GM08714 (cell line): ENCODE measurements around the gene SELENOF.

Experiments
- H3K4me3 ChIP-seq: fragments of 200-500 bp; sonication (Bioruptor generic); 2 replicates; pipeline ENCODE4 v1.5.1; 2014; ENCODE audit warnings: mild to moderate bottlenecking, low read length, inconsistent platforms
- ZNF274 ChIP-seq: IDR thresholded peaks from 2 replicates; pipeline ENCODE4 v1.6.1; 2012; ENCODE audit warnings: mild to moderate bottlenecking, low read depth, low read length

The SELENOF gene

DNA sequence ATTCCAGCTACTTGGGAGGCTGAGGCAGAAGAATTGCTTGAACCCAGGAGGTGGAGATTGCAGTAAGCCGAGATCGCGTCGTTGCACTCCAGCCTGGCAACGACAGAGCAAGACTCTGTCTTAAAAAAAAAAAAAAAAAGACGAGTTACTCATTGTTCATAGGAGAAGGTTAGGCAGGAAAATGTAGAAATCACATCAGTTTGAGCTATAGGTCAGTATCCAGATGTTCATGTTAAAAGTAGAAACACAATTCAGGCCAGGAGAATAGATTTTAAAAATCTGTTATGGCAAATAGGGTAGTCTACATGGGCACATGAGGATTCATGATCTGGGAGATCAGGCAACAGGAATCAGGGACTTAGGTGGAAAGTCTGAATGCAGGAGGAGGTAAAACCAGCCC lies 57.7 kb downstream of the SELENOF start:
- H3K4me3 ChIP-seq: no peak overlapping the region
- TF ChIP-seq ZNF274: no peak

DNA sequence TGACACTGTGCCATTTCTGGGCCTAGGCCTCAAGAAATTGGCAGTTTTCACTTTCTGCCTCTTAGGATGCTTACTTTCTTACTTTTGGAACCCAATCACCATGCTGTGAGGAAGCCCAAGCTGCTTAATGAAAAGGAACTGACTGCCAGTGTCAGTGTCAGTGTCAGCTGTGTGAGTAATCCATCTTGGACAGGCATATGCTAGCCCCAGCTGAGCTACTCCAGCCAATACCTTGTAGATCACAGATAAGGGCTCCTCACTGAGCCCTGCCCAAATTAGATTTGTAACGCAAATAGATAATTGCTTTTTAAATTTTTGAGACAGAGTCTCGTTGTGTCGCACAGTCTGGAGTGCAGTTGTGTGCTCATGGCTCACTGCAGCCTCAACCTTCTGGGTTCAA lies 59.6 kb downstream of the SELENOF start:
- TF ChIP-seq ZNF274: no peak

GRCh38 chr1:86852782-86853408 lies 61.0 kb downstream of the SELENOF start:
- TF ChIP-seq ZNF274: no peak
- no peak overlapping the region for H3K4me3 ChIP-seq

More for the DNA sequence above, 59.6 kb downstream of the SELENOF start:
- H3K4me3 ChIP-seq: no peak overlapping the region

DNA sequence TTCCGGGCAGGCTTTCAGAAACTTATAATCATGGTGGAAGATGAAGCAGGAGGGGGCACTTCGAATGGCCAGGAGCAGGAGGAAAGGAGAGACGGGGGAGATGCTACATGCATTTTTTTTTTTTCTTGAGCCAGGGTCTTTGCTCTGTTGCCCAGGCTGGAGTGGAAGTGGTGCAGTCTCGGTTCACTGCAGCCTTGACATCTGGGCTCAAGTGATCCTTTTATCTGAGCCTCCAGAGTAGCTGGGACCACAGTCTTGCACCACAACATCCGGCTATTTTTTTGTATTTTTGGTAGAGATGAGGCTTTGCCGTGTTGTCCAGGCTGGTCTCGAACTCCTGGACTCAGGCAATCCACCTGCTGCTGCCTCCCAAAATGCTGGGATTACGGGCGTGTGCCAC lies 61.6 kb downstream of the SELENOF start:
- no peak overlapping the region for H3K4me3 ChIP-seq
- TF ChIP-seq ZNF274: no peak

GRCh38 chr1:86849756-86850155 lies 64.2 kb downstream of the SELENOF start:
- no peak overlapping the region for H3K4me3 ChIP-seq

GRCh38 chr1:86848654-86849053 lies 65.3 kb downstream of the SELENOF start:
- no peak overlapping the region for H3K4me3 ChIP-seq
- no peak for TF ChIP-seq ZNF274

More at GRCh38 chr1:86849756-86850155, 64.2 kb downstream of the SELENOF start:
- TF ChIP-seq ZNF274: no peak

GRCh38 chr1:86846164-86846647 lies 67.7 kb downstream of the SELENOF start:
- TF ChIP-seq ZNF274: no peak
- H3K4me3 ChIP-seq: no peak overlapping the region

DNA sequence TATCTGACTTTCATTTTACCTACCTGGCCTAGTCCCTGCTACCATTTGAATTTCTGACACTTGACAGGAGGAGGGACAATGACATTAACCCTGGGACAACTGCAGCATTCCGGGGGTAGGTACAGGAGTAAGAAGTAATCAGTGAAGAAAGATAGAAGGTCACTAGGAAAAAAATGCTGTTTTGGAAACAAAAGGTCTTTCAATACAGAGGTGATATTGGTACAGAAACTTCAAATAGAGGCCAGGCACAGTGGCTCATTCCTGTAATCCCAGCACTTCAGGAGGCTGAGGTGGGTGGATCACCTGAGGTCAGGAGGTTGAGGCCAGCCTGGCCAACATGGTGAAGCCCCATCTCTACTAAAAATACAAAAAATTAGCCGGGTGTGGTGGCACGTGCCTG lies 68.4 kb downstream of the SELENOF start:
- TF ChIP-seq ZNF274: no peak
- H3K4me3 ChIP-seq: no peak overlapping the region

GRCh38 chr1:86841116-86841515 lies 72.8 kb downstream of the SELENOF start:
- no peak overlapping the region for H3K4me3 ChIP-seq
- no peak for TF ChIP-seq ZNF274

GRCh38 chr1:86833461-86834215 lies 80.3 kb downstream of the SELENOF start:
- no peak overlapping the region for H3K4me3 ChIP-seq
- TF ChIP-seq ZNF274: no peak

GRCh38 chr1:86832433-86832832 lies 81.5 kb downstream of the SELENOF start:
- no peak for TF ChIP-seq ZNF274
- no peak overlapping the region for H3K4me3 ChIP-seq

- TF ChIP-seq ZNF274: no peak
- H3K4me3 ChIP-seq: no peak overlapping the region
Measured at GRCh38 chr1:86829321-86829720, 84.6 kb downstream of the SELENOF start.

- no peak for TF ChIP-seq ZNF274
- H3K4me3 ChIP-seq: no peak overlapping the region
Measured at GRCh38 chr1:86828024-86828423, 85.9 kb downstream of the SELENOF start.

GRCh38 chr1:86826856-86827255 lies 87.1 kb downstream of the SELENOF start:
- TF ChIP-seq ZNF274: no peak
- no peak overlapping the region for H3K4me3 ChIP-seq

GRCh38 chr1:86825319-86825718 lies 88.6 kb downstream of the SELENOF start:
- H3K4me3 ChIP-seq: no peak overlapping the region
- TF ChIP-seq ZNF274: no peak
